NCI-H460 (cell line): Measurements from ENCODE around the gene TMEM50B. TPM values are rescaled to one million over a fixed set of nuclear protein-coding genes. Genes with fewer than 3 reads are reported as not detected.
"Not testable (repeated sequence)": the region's sequence is repeated elsewhere in the genome, so short reads cannot be mapped to it uniquely, and the experiment has no call there.

ENCODE experiments used
- DNase-seq: peaks from one replicate; pipeline ENCODE4 v3.0.0-alpha.2; 2016; ENCODE audit warnings: low read depth; ENCODE audit errors: extremely low read depth
- total RNA-seq: library from RNA; depleted of rRNA; stranded (reverse); fragments of >200 nt; shearing (Covaris generic); gene quantifications from 2 replicates; pipeline ENCODE4 v1.2.3, GENCODE V29; 2014

The TMEM50B gene
- total RNA-seq, 1 experiment from 2014 or later = 11.0 TPM

- DNase-seq = no peak
Observed at GRCh38 chr21:33433001-33433400, 46.8 kb downstream of the TMEM50B start.

- DNase-seq = no peak
Observed at GRCh38 chr21:33432496-33432895, 47.3 kb downstream of the TMEM50B start.

GRCh38 chr21:33430858-33431257, 48.9 kb downstream of the TMEM50B start:
- DNase-seq = no peak

GRCh38 chr21:33428669-33429068, 51.1 kb downstream of the TMEM50B start:
- DNase-seq = peak; percentile 83

GRCh38 chr21:33427051-33427450, 52.7 kb downstream of the TMEM50B start:
- DNase-seq = no peak

GRCh38 chr21:33425825-33426224, 53.9 kb downstream of the TMEM50B start:
- no peak for DNase-seq

GRCh38 chr21:33424214-33424613, 55.6 kb downstream of the TMEM50B start:
- no peak for DNase-seq

GRCh38 chr21:33421713-33422393, 57.9 kb downstream of the TMEM50B start:
- no peak for DNase-seq

GRCh38 chr21:33419538-33420123, 60.1 kb downstream of the TMEM50B start:
- DNase-seq = peak; percentile 76

GRCh38 chr21:33418691-33419090, 61.1 kb downstream of the TMEM50B start:
- DNase-seq = no peak

GRCh38 chr21:33414926-33415325, 64.8 kb downstream of the TMEM50B start:
- no peak for DNase-seq

GRCh38 chr21:33414068-33414467, 65.7 kb downstream of the TMEM50B start:
- DNase-seq = no peak

- no peak for DNase-seq
Observed at GRCh38 chr21:33412832-33413519, 66.8 kb downstream of the TMEM50B start.

GRCh38 chr21:33412439-33412831, 67.3 kb downstream of the TMEM50B start:
- DNase-seq = not testable (repeated sequence)

- DNase-seq = no peak
Observed at GRCh38 chr21:33411949-33412430, 67.8 kb downstream of the TMEM50B start.

- no peak for DNase-seq
Observed at GRCh38 chr21:33406493-33406892, 73.3 kb downstream of the TMEM50B start.

GRCh38 chr21:33403786-33404585, 75.8 kb downstream of the TMEM50B start:
- DNase-seq = peak; percentile 25

GRCh38 chr21:33403128-33403785, 76.5 kb downstream of the TMEM50B start, which contains the start of gene IFNGR2:
IFNGR2 (plus strand) TSS chr21:33403413; CDS start chr21:33403544, 131 bp downstream.
- no peak for DNase-seq

GRCh38 chr21:33402001-33402979, 77.5 kb downstream of the TMEM50B start:
- DNase-seq = no peak
